A673 (cell line): ENCODE results near the gene PSMD11.

Source experiments
- CTCF ChIP-seq: fragments of 300-800, 200-600 bp; sonication (generic); conservative IDR thresholded peaks from 2 replicates; pipeline ENCODE4 v1.5.1; 2017; ENCODE audit warnings: low read depth, mild to moderate bottlenecking, antibody characterized with exemption, low read length, moderate library complexity, mixed read lengths
- EZH2 ChIP-seq: fragments of 200-600 bp; sonication (generic); IDR thresholded peaks from 2 replicates; pipeline ENCODE4 v1.6.1; 2017; ENCODE audit warnings: borderline replicate concordance, low read depth, mild to moderate bottlenecking, mixed read lengths, antibody characterized with exemption, low read length; ENCODE audit not compliant: poor library complexity, severe bottlenecking

- TF ChIP-seq CTCF = no peak
- no peak for TF ChIP-seq EZH2
These were observed 64.6 kb downstream of the PSMD11 start for GRCh38 chr17:32508926-32509325.
